HCT116 (cell line): ENCODE results near the gene NXT1. TPM values are rescaled to one million over a fixed set of nuclear protein-coding genes. Genes with fewer than 3 reads are reported as not detected.

Experiments used
- ATAC-seq: fragments of 200-7000 bp; cut with Tn5 transposase; 2 replicates; pipeline ENCODE4 v1.9.1; 2020; ENCODE audit warnings: mild to moderate bottlenecking, moderate library complexity
- BruUV-seq: library from RNA; stranded (reverse); fragments of 400-500 nt; replicated peaks from 2 replicates; lab custom pipeline; 2021; lab: Mats Ljungman, UMichigan
- CTCF ChIA-PET: fragments of 300-600 bp; sonication (Branson Sonifier 250); formaldehyde crosslinking; loops from one replicate; lab custom pipeline; 2021; ENCODE audit warnings: antibody characterized with exemption; lab: Charles Lee
- POLR2A ChIA-PET: fragments of 300-600, 350-600 bp; sonication (Branson Sonifier 250); formaldehyde crosslinking; loops from one replicate; lab custom pipeline; 2021; ENCODE audit warnings: antibody characterized with exemption; lab: Charles Lee
- RAD21 ChIA-PET, 2 experiments: fragments of 300-600 bp; sonication (Branson Sonifier 250); formaldehyde crosslinking; loops; one replicate each; lab custom pipeline; 2023; ENCODE audit warnings: low total read pairs in 2 of 2; ENCODE audit not compliant: uncharacterized antibody in 2 of 2, unreplicated experiment in 2 of 2, low non-redundant PET in 1 of 2; lab: Charles Lee
- DNase-seq: peaks from one replicate; pipeline ENCODE4 v3.0.0-alpha.2; 2010; ENCODE audit warnings: low read depth, low spot score
- H2AFZ ChIP-seq: fragments of 200-600 bp; shearing (Covaris generic), sonication (generic); 2 replicates; pipeline ENCODE4 v1.6.1; 2017; ENCODE audit warnings: low read depth, mixed run types, mixed read lengths, antibody characterized with exemption, low read length; ENCODE audit not compliant: poor library complexity, severe bottlenecking
- H3K27ac ChIP-seq: 2 replicates; pipeline ENCODE4 v1.5.1; 2012; ENCODE audit warnings: low read depth, low read length
- H3K27me3 ChIP-seq: fragments of 200-600 bp; sonication (generic); 2 replicates; pipeline ENCODE4 v1.6.1; 2016; ENCODE audit warnings: mixed run types, low read length, mixed read lengths; ENCODE audit not compliant: insufficient read depth
- H3K36me3 ChIP-seq, 2 experiments: fragments of 200-500 bp in 1 of 2; fragments of 200-600 bp in 1 of 2; sonication (Bioruptor generic) in 1 of 2; sonication (generic) in 1 of 2; 2 replicates each; pipeline versions ENCODE4 v1.5.1 to v1.6.1; 2014 to 2016; ENCODE audit warnings: low read length in 2 of 2, inconsistent platforms in 1 of 2, mixed read lengths in 1 of 2, mixed run types in 1 of 2; ENCODE audit not compliant: insufficient read depth in 2 of 2, control insufficient read depth in 1 of 2
- H3K4me1 ChIP-seq, 2 experiments: fragments of 200-600 bp in 1 of 2; sonication (generic) in 1 of 2; 2 replicates each; pipeline versions ENCODE4 v1.5.1 to v1.6.1; 2012 to 2017; ENCODE audit warnings: low read length in 2 of 2, inconsistent platforms in 1 of 2, mild to moderate bottlenecking in 1 of 2, mixed read lengths in 1 of 2, mixed run types in 1 of 2, moderate library complexity in 1 of 2; ENCODE audit not compliant: insufficient read depth in 2 of 2, control insufficient read depth in 1 of 2
- H3K4me2 ChIP-seq: fragments of 200-600 bp; sonication (generic); 2 replicates; pipeline ENCODE4 v1.6.1; 2017; ENCODE audit warnings: mixed run types, low read length, mixed read lengths
- H3K4me3 ChIP-seq, 2 experiments: fragments of 200-600 bp in 1 of 2; sonication (generic) in 1 of 2; replicated peaks in 1 of 2; 2 replicates each; pipeline ENCODE4 v1.5.1; 2011 to 2016; ENCODE audit warnings: low read length in 2 of 2, control low read depth in 1 of 2, low read depth in 1 of 2, mild to moderate bottlenecking in 1 of 2, mixed read lengths in 1 of 2, mixed run types in 1 of 2
- H3K79me2 ChIP-seq: fragments of 200-600 bp; sonication (generic); 2 replicates; pipeline ENCODE4 v1.6.1; 2017; ENCODE audit warnings: mild to moderate bottlenecking, mixed run types, low read length, moderate library complexity, mixed read lengths; ENCODE audit not compliant: insufficient read depth
- H3K9ac ChIP-seq: fragments of 200-600 bp; sonication (generic); 2 replicates; pipeline ENCODE4 v1.6.1; 2016; ENCODE audit warnings: low read length, mixed read lengths
- H3K9me2 ChIP-seq: fragments of 200-600 bp; sonication (generic), shearing (Covaris generic); 2 replicates; pipeline ENCODE4 v1.6.1; 2017; ENCODE audit warnings: mixed run types, mild to moderate bottlenecking, moderate library complexity; ENCODE audit not compliant: insufficient read depth
- H3K9me3 ChIP-seq, 2 experiments: fragments of 200-500 bp in 1 of 2; fragments of 200-600 bp in 1 of 2; sonication (Bioruptor generic) in 1 of 2; sonication (generic) in 1 of 2; 2 replicates each; pipeline ENCODE4 v1.6.1; 2014 to 2017; ENCODE audit warnings: low read length in 2 of 2, mixed read lengths in 2 of 2, inconsistent platforms in 1 of 2, low read depth in 1 of 2, mild to moderate bottlenecking in 1 of 2, mixed run types in 1 of 2, moderate library complexity in 1 of 2; ENCODE audit not compliant: control insufficient read depth in 1 of 2, insufficient read depth in 1 of 2
- H4K20me1 ChIP-seq: fragments of 200-600 bp; sonication (generic), shearing (Covaris generic); 2 replicates; pipeline ENCODE4 v1.6.1; 2017; ENCODE audit warnings: mixed run types, mild to moderate bottlenecking, moderate library complexity; ENCODE audit not compliant: insufficient read depth
- CEBPB ChIP-seq: IDR thresholded peaks from 2 replicates; pipeline ENCODE4 v1.6.1; 2012; ENCODE audit warnings: low read depth
- EGR1 ChIP-seq: IDR thresholded peaks from 2 replicates; pipeline ENCODE4 v1.6.1; 2012; ENCODE audit warnings: low read depth
- ELF1 ChIP-seq: IDR thresholded peaks from 2 replicates; pipeline ENCODE4 v1.6.1; 2012; ENCODE audit warnings: low read depth, borderline replicate concordance
- EZH2phosphoT487 ChIP-seq: fragments of 200-600 bp; IDR thresholded peaks from 2 replicates; pipeline ENCODE4 v1.6.1; 2018; ENCODE audit warnings: antibody characterized with exemption, borderline replicate concordance
- JUND ChIP-seq: IDR thresholded peaks from 2 replicates; pipeline ENCODE4 v1.6.1; 2012
- MAX ChIP-seq: IDR thresholded peaks from 2 replicates; pipeline ENCODE4 v1.6.1; 2012
- POLR2A ChIP-seq: IDR thresholded peaks from 2 replicates; pipeline ENCODE4 v1.7.0; 2011; ENCODE audit warnings: borderline replicate concordance; ENCODE audit not compliant: insufficient read depth, insufficient read length; ENCODE audit errors: extremely low read depth
- POLR2AphosphoS5 ChIP-seq: IDR thresholded peaks from 2 replicates; pipeline ENCODE4 v1.6.1; 2011; ENCODE audit warnings: mild to moderate bottlenecking, low read depth, low read length, moderate library complexity
- RAD21 ChIP-seq: IDR thresholded peaks from 2 replicates; pipeline ENCODE4 v1.6.1; 2012; ENCODE audit warnings: low read depth, mild to moderate bottlenecking
- REST ChIP-seq: IDR thresholded peaks from 2 replicates; pipeline ENCODE4 v1.6.1; 2012; ENCODE audit warnings: low read depth
- SIN3A ChIP-seq: IDR thresholded peaks from 2 replicates; pipeline ENCODE4 v1.6.1; 2012; ENCODE audit warnings: low read depth
- SP1 ChIP-seq: IDR thresholded peaks from 2 replicates; pipeline ENCODE4 v1.6.1; 2012; ENCODE audit warnings: low read depth
- SRF ChIP-seq: IDR thresholded peaks from 2 replicates; pipeline ENCODE4 v1.6.1; 2012; ENCODE audit warnings: low read depth
- TCF7L2 ChIP-seq: IDR thresholded peaks from 2 replicates; pipeline ENCODE4 v1.7.0; 2011; ENCODE audit warnings: borderline replicate concordance, inconsistent platforms; ENCODE audit not compliant: insufficient read depth, insufficient read length; ENCODE audit errors: extremely low read depth
- YY1 ChIP-seq: IDR thresholded peaks from 2 replicates; pipeline ENCODE4 v1.6.1; 2011; ENCODE audit warnings: low read length, low read depth, moderate library complexity, mild to moderate bottlenecking; ENCODE audit not compliant: insufficient replicate concordance; ENCODE audit errors: extremely low read depth
- ZBTB33 ChIP-seq: IDR thresholded peaks from 2 replicates; pipeline ENCODE4 v1.6.1; 2011; ENCODE audit warnings: mild to moderate bottlenecking, low read length, moderate library complexity; ENCODE audit not compliant: insufficient replicate concordance; ENCODE audit errors: extremely low read depth
- ZFX ChIP-seq: fragments of 450-650 bp; IDR thresholded peaks from 2 replicates; pipeline ENCODE4 v1.6.1; 2017
- intact Hi-C: fragments of 100-400 bp; cut with micrococcal nuclease; formaldehyde crosslinking; loops from 2 replicates; pipeline ENCODE4 v1.10.0; 2022
- total RNA-seq: library from RNA; stranded (reverse); gene quantifications from one replicate; pipeline ENCODE4 v1.2.1, GENCODE V29; 2021; ENCODE audit not compliant: unreplicated experiment

NXT1 gene
- total RNA-seq, 1 experiment from 2014 or later, result 29.9 TPM

- peaks cover under 1% of the 10 kb centered on the region; the same call in 1 of the 2 replicates for H4K20me1 ChIP-seq
- peak overlapping the region; percentile 90 for H3K9ac ChIP-seq
- peaks cover 46% of the 10 kb centered on the region for H3K79me2 ChIP-seq
- intact Hi-C loops, result loop anchor here (1.0 to 10.0 kb wide), 2 partner anchors 8 to 213 kb away; partner anchors contain the start of gene NXT1
- H3K4me3 ChIP-seq, result peak overlapping the region; percentile 75 to 82
- H3K27ac ChIP-seq, result peak overlapping the region; percentile 81
- DNase-seq (peak; percentile 99), ATAC-seq (peak; percentile 83)
- no peaks in the 10 kb centered on the region for H3K9me3 ChIP-seq
- H3K4me2 ChIP-seq, result peak overlapping the region; percentile 96
- ChIA-PET CTCF (interaction anchor here (1.0 to 1.5 kb wide), 3 partner anchors 8 to 307 kb away, joined by 3 to 7 read pairs (median 4); partner anchors contain the start of gene NAPB), RAD21 (interaction anchor here in 1 of 2 experiments (0.5 kb wide), 1 partner anchor 74 kb away, joined by 3 read pairs; no protein-coding TSS in a partner anchor), POLR2A (interaction anchor here (0.6 to 3.0 kb wide), 4 partner anchors 8 to 1023 kb away, joined by 3 to 24 read pairs (median 4); partner anchors contain the start of genes NAPB and NXT1)
- no peaks in the 10 kb centered on the region for H3K27me3 ChIP-seq
- H2AFZ ChIP-seq, result no peak overlapping the region
- no TSS peak for BruUV-seq
- peaks cover 19 to 37% of the 10 kb centered on the region in 2 experiments for H3K4me1 ChIP-seq
- no peak for TF ChIP-seq EZH2phosphoT487
- TF ChIP-seq CEBPB, result no peak
- TF ChIP-seq SIN3A, result peak; percentile 77
- peak; percentile 92 for TF ChIP-seq SRF
- no peak for TF ChIP-seq ZFX
- peak; percentile 90 for TF ChIP-seq MAX
- TF ChIP-seq POLR2A, result peak; percentile 7
- peak; percentile 37; the same call in 1 of the 2 replicates for TF ChIP-seq EGR1
- no peak for TF ChIP-seq JUND
- TF ChIP-seq ZBTB33, result peak; percentile 26
- peak; percentile 66 for TF ChIP-seq TCF7L2
- TF ChIP-seq ELF1, result no peak
- peak; percentile 79 for TF ChIP-seq SP1
- no peak for TF ChIP-seq REST
- TF ChIP-seq RAD21, result no peak
- no peak for TF ChIP-seq YY1
- peak; percentile 78 for TF ChIP-seq POLR2AphosphoS5
- H3K36me3 ChIP-seq, result peaks cover 7 to 25% of the 10 kb centered on the region in 2 experiments; a peak in 2 of 4 replicates
- H3K9me2 ChIP-seq, result no peaks in the 10 kb centered on the region
These were observed 7.4 kb downstream of the NXT1 start for GRCh38 chr20:23357767-23358562.
